Measurements from ENCODE around the gene ELOF1. TPM values are rescaled to one million over a fixed set of nuclear protein-coding genes. Genes with fewer than 3 reads are reported as not detected.

Gene ELOF1
- total RNA-seq, 1 experiment from 2014 or later: 38.1 TPM

DNA sequence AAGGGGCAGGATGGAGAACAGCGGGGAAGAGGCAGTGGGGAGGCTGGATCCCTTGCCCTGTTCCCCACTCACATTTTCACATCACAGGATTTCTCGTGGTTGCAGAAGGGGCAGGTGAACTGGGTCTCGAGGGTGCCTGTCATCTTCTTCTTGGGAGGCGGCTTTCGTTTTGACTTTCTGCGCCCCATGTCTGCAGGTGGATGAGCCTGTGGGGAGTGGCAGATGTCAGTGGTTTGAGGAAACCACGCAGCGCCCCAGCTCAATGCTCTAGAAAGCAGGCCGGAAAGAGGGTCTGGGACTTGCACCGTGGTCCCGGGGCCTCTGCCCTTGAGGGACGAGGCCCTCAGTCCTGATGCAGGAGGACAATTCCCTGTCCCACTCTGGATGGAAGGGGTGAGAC lies 4.9 kb downstream of the ELOF1 start:
- H3K27me3 ChIP-seq: no peaks in the 10 kb centered on the region

DNA sequence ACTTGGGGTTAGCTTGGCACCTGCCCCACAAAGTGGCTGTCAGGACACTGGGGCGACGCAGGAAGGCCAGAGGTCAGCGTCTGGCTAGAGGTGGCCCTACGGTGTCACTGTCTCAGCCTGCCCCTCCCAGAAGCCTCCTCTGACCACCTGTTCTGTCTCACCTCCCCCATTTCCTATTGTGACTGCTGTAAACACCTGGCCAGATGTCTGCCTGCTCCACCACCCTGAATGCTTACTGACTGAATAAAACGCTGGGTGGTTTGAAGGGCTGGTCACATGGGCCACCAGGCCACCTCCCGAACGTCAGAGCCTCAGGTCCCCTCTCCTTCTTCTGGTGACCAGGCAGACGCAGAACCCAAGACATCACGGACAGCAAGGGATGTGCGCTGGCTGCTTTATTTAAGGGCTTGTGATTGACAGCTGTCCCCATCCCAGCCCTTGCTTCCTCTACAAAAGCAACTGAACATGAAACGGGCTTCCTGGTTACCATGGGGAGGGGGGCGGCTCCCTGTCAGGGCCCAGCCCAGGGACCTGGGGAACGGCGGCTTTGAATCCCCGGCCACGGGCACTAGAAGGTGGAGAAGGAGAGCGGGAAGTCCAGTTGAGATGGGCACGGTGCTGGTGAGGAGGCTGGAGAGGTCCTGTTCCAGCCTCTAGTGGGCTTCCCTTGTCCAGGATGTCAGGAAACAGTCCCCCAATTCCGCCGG lies 6.2 kb downstream of the ELOF1 start:
- no peak overlapping the region for H3K4me3 ChIP-seq
- H3K27me3 ChIP-seq: no peaks in the 10 kb centered on the region
- no peaks in the 10 kb centered on the region for H3K9me3 ChIP-seq (replicated peaks)
- DNase-seq: no peak
- H3K36me3 ChIP-seq: peaks cover 2% of the 10 kb centered on the region
- H3K27ac ChIP-seq: no peak overlapping the region
- no peaks in the 10 kb centered on the region for H3K4me1 ChIP-seq

More for the DNA sequence above, 4.9 kb downstream of the ELOF1 start:
- no peaks in the 10 kb centered on the region for H3K4me1 ChIP-seq
- no peak overlapping the region for H3K4me3 ChIP-seq
- DNase-seq: no peak
- H3K27ac ChIP-seq: no peak overlapping the region
- H3K36me3 ChIP-seq: peaks cover 2% of the 10 kb centered on the region
- no peaks in the 10 kb centered on the region for H3K9me3 ChIP-seq (replicated peaks)

DNA sequence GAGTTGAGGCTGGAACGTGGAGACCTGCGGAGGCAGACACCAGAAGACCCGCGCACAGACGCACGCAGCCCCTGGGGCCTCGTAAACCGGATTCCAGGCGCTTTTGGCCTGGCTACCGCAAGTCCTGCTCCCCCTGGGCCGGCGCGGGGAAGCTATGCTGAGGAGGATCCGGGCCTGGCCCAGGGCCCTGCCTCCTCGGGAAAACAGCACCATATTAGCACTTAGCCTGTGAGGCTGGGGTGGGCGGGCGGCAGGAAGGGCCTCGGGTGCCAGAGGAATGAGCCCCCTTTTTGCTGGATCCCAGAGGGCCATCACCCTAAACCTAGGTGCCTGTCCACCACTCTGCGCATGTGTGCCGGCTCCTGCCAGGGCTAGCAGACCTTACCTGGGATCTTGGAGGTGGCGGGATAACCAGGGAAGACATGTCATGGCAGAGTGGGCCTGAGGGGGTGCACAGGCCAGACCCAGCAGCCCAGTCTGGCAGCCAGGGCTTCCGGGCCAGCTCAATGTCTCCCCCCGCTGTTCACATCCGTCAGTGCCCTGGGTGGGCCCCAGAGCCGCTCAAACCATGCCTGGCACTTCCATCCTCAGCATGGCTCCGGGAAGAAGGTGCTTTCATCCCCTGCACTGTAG lies 7.3 kb downstream of the ELOF1 start:
- no peaks in the 10 kb centered on the region for H3K9me3 ChIP-seq (replicated peaks)
- H3K27me3 ChIP-seq: no peaks in the 10 kb centered on the region
- no peak overlapping the region for H3K4me3 ChIP-seq
- H3K36me3 ChIP-seq: peaks cover 2% of the 10 kb centered on the region
- peak in 1 of 2 experiments; percentile 38 for DNase-seq
- no peak overlapping the region for H3K27ac ChIP-seq
- H3K4me1 ChIP-seq: no peaks in the 10 kb centered on the region

DNA sequence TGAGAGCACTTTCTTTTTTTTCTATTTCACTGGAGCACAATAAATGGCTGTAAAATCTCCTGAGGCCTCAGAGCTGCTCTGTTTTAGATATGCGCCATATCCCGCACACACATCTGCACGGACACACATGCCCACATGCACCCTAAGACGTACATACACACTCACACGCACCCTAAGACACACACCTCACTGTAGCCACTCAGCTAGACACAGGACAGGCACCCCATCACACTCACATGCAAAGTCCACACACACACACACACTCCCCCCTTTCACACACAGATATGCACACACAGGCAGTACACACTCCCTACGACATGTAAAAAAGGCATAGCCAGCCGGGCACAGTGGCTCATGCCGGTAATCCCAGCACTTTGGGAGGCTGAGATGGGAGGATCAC lies 8.8 kb downstream of the ELOF1 start:
- no peaks in the 10 kb centered on the region for H3K27me3 ChIP-seq
- no peaks in the 10 kb centered on the region for H3K4me1 ChIP-seq
- no peak overlapping the region for H3K27ac ChIP-seq
- no peak overlapping the region for H3K4me3 ChIP-seq
- no peaks in the 10 kb centered on the region for H3K9me3 ChIP-seq (replicated peaks)
- H3K36me3 ChIP-seq: peaks cover 2% of the 10 kb centered on the region
- DNase-seq: no peak

DNA sequence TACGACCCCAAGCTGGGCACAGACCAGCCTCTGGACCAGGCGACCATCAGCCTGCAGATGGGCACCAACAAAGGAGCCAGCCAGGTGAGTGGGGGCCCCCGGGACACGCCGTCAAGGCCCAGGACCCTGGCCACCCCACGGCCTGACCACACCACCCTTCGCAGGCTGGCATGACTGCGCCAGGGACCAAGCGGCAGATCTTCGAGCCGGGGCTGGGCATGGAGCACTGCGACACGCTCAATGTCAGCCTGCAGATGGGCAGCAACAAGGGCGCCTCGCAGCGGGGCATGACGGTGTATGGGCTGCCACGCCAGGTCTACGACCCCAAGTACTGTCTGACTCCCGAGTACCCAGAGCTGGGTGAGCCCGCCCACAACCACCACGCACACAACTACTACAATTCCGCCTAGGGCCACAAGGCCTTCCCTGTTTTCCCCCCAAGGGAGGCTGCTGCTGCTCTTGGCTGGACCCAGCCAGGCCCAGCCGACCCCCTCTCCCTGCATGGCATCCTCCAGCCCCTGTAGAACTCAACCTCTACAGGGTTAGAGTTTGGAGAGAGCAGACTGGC lies 9.6 kb downstream of the ELOF1 start:
- no peaks in the 10 kb centered on the region for H3K9me3 ChIP-seq (replicated peaks)
- no peak overlapping the region for H3K4me3 ChIP-seq
- H3K27me3 ChIP-seq: no peaks in the 10 kb centered on the region
- H3K36me3 ChIP-seq: peaks cover 2% of the 10 kb centered on the region
- no peaks in the 10 kb centered on the region for H3K4me1 ChIP-seq
- no peak overlapping the region for H3K27ac ChIP-seq
- no peak for DNase-seq

DNA sequence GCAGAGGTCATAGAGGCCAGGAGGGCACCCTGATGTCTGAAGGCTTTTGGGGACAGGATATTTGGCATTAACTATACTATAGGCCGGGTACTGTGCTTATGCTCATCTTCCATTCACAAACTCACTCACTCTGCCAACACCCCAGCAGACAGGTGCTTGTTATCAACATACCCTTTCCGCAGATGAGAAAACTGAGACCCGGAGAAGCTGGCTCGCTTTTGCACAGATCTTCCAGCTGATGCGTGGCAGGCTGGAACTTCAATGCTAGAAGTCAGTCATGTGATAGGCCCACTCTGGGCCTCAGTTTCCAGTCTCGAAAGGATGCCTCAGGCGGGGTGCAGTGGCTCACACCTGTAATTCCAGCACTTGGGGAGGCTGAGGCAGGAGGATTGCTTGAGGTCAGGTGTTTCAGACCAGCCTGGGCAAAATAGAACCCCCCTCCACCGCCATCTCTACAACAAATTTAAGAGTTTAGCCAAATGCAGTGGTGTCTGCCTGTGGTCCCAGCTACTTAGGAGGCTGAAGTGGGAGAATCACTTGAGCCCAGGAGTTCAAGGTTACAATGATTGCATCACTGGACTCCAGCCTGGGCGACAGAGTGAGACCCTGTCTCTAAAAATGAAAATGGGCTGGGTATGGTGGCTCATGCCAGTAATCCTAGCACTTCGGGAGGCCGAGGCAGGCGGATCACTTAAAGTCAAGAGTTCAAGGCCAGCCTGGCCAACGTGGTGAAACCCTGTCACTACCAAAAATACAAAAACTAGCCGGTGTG lies 10.9 kb downstream of the ELOF1 start:
- DNase-seq: no peak
- Histone ChIP-seq H3K4me1 (no peaks in the 10 kb centered on the region), H3K4me3 (no peak overlapping the region), H3K36me3 (no peaks in the 10 kb centered on the region; the same call in 1 of the 2 replicates), H3K27ac (no peak overlapping the region), H3K9me3 (replicated peaks) (no peaks in the 10 kb centered on the region), H3K27me3 (no peaks in the 10 kb centered on the region)

DNA sequence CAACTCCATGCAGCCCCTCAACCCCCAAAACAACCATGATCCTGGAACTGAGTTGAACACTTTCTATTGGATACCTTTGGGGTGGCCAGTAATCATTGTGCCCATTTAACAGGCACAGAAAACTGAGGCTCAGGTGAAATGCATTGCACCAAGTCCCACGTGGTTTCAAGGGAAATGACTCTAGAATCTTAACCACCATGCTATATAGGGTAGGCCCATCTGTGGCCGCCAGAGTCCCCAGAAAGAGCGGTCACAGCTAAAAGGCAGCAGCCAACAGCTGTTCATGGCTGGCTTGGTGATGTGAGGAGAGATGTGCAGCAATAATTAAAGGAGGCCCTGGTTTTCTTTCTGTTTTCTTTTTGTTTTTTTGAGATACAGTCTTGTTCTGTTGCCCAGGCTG lies 17.8 kb downstream of the ELOF1 start:
- Histone ChIP-seq H3K4me3 (no peak overlapping the region), H3K27me3 (no peaks in the 10 kb centered on the region)
- no peak for DNase-seq

DNA sequence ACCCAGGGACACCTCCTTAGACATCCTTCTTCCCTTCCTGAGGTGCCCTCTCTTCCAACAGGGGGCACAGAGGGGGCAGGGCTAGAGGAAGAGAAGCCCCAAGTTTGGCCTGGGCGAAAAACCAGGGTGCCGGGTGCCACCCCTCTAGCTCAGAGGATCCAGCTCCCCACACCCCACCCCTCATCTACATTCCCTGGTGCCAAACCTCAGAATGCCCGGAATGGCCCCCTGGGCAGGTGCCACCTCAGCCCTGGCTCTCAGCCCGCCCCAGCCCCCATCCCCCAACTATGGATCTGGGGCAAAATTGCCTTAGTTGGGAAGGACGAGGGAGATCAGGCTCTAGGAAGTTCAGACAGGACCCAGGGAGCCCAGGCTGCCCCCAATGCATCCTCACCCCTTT lies 18.4 kb downstream of the ELOF1 start:
- Histone ChIP-seq H3K4me3 (no peak overlapping the region), H3K4me1 (no peaks in the 10 kb centered on the region), H3K27me3 (no peaks in the 10 kb centered on the region), H3K36me3 (no peaks in the 10 kb centered on the region), H3K9me3 (replicated peaks) (no peaks in the 10 kb centered on the region), H3K27ac (no peak overlapping the region)
- DNase-seq: no peak

More for the DNA sequence above, 17.8 kb downstream of the ELOF1 start:
- no peaks in the 10 kb centered on the region for H3K9me3 ChIP-seq (replicated peaks)
- H3K27ac ChIP-seq: no peak overlapping the region
- no peaks in the 10 kb centered on the region for H3K36me3 ChIP-seq
- no peaks in the 10 kb centered on the region for H3K4me1 ChIP-seq

DNA sequence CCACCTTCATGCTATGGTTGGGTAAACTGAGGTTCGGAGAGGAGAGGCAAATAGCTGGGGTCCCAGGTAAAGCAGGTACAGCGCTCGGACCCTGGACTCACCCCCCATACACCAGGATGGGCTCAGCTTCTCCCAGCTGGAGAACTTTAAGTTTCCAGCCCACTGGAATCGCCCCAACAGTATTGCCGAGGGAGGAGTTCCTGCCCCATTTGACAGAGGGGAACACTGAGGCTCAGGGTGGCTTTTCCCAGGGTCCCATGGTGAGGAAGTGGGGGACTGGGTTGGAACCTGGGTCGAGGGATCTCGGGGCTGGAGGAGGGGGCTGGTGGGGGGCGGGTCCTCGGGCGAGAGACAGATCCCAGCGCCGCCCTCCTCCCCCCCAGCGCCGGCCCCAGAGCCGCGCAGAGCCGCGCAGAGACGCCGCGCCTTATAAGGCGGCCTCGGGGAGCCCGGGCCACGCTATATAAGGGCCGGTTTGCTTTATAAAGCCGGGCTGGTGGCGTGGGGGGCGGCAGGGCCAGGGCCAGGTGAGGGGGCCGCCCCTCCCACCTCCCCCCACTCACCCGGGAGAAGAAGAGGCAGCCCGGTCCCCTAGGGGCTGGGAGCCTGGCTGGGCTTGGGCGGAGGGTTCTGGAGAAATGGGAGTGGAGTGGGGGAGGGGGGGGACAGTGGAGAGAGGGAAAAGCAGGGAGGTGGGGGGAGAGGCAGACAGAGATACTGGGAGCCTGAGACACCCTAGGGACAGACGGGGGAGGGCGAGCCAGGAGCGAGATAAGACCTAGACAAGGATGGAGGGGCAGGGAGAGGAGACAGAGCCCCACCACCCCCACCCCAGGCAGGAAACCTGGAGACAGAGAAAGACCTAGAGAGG lies 19.3 kb downstream of the ELOF1 start:
- Histone ChIP-seq H3K4me3 (no peak overlapping the region), H3K27me3 (no peaks in the 10 kb centered on the region), H3K4me1 (no peaks in the 10 kb centered on the region), H3K27ac (no peak overlapping the region), H3K36me3 (no peaks in the 10 kb centered on the region), H3K9me3 (replicated peaks) (no peaks in the 10 kb centered on the region)
- no peak for DNase-seq

DNA sequence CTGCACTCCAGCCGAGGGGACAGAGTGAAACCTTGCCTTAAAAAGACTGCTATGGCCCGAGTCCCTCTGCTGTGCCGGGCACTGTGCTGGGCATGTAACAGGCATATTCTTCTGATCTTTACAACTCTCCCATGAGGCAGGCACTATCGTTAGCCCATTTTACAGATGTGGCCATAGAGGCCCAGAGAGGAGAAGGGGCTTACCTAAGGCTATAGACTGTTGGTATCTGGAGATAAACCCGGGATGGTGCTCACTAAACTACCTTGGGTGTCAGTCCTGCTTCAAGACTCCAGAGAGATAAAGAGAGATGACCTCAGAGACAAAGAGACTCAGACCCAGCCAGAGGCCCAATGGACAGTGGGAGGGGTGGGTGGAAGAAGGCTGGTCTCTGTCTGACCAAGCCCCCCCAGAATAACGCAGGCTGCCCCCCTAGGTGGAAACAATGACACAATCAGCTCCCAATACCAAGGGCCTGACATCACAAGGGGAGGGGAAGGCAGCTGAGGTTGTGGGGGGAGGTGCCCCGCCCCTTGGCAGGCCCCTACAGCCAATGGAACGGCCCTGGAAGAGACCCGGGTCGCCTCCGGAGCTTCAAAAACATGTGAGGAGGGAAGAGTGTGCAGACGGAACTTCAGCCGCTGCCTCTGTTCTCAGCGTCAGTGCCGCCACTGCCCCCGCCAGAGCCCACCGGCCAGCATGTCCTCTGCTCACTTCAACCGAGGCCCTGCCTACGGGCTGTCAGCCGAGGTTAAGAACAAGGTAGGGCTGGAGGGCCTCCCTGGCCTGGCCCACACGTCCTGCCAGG lies 20.6 kb downstream of the ELOF1 start, which contains the start of gene CNN1:
TSS of gene CNN1 (plus strand) at position 620 of the 805 bp plus-strand sequence. CDS start at position 697, 77 bp downstream.
- no peak within 1 kb of the TSS for H3K27ac ChIP-seq
- H3K27me3 ChIP-seq: no peaks in the 10 kb centered on the region
- no peaks in the 10 kb centered on the region for H3K36me3 ChIP-seq
- H3K4me3 ChIP-seq: peak within 1 kb of the TSS; percentile 29
- no peaks in the 10 kb centered on the region for H3K9me3 ChIP-seq (replicated peaks)
- H3K4me1 ChIP-seq: no peaks in the 10 kb centered on the region
- DNase-seq: peak; percentile 63 to 66

DNA sequence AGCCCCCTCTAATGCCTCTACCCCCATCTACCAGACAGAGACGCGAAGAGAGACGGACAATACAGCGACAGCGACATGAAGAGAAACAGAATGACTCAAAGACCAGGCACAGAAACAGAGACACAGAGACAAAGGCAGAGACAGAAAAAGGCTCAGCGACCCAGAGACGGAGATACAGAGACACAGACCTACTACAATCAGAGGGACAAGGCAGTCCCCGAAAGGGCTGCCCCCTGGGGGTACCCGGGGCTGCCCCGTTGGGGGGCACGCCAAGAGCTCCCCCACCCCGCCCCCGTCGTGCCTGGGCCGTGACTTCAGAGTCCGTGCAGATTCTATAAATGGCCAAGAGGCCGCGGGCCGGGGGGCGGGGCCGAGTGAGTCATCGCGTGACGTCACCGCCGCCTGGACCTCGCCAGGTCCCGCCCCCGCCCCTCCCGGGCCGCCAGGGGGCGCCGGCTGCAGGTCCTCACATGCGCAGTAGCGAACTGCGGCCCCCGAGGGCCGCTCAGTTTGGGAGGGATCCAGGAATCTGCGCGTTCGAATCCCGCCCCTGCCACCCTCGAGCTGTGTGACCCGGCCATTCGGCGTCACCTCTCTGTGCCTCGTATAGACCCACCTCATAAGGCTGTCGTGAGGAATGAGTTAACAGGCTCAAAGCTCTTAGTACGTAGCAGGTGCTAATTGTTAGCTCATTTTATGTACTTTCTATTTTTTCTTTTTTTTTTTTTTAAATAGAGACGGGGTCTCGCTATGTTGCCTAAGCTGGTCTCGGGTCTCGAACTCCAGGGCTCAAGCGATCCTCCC lies 23.0 kb downstream of the ELOF1 start:
- Histone ChIP-seq H3K4me1 (no peaks in the 10 kb centered on the region; the same call in 1 of the 2 replicates), H3K27me3 (no peaks in the 10 kb centered on the region), H3K4me3 (peak overlapping the region; percentile 27), H3K27ac (no peak overlapping the region), H3K36me3 (no peaks in the 10 kb centered on the region), H3K9me3 (replicated peaks) (no peaks in the 10 kb centered on the region)
- peak; percentile 84 to 89 for DNase-seq

DNA sequence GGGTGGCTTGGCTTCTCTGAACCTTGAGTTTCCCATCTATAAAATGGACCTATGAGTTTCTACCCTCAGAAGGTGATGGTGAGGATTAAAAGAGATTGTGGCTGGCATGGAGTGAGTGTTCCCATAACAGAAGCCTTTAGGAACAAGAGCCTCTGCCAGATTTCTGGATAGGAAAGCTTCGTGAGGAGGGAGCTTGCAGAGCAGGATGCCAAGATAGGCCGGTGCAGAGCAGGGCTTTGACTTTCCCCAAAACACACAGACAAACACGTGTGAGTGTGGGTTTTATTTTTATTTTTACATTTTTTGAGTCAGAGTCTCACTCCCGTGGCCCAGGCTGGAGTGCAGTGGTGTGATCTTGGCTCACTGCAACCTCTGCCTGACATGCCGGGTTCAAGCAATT lies 24.1 kb downstream of the ELOF1 start:
- Histone ChIP-seq H3K4me3 (no peak overlapping the region), H3K27me3 (no peaks in the 10 kb centered on the region), H3K27ac (no peak overlapping the region), H3K9me3 (replicated peaks) (no peaks in the 10 kb centered on the region), H3K4me1 (no peaks in the 10 kb centered on the region; the same call in 1 of the 2 replicates), H3K36me3 (no peaks in the 10 kb centered on the region)
- DNase-seq: no peak

DNA sequence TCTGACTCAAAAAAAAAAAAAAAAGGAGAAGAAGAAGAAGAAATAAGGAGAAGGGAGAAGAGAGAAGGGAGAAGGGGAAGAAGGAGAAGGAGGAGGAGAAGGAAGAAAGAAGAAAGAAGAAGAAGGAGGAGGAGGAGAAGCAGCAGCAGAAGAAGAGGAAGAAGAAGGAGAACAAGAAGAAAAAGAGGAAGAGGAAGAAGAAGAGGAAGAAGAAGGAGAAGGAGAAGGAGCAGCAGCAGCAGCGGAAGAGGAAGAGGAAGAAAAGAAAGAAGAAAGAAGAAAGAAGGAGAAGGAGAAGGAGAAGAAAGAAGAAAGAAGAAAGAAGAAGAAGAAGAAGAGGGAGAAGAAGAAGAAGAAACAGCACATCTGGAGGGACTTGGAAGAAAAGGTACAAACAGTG lies 24.5 kb downstream of the ELOF1 start:
- Histone ChIP-seq H3K27ac (no peak overlapping the region), H3K4me3 (no peak overlapping the region), H3K36me3 (no peaks in the 10 kb centered on the region), H3K4me1 (no peaks in the 10 kb centered on the region; the same call in 1 of the 2 replicates), H3K9me3 (replicated peaks) (no peaks in the 10 kb centered on the region), H3K27me3 (no peaks in the 10 kb centered on the region)
- no peak for DNase-seq
